Osteocyte (in vitro differentiated cells): ENCODE data around the gene SLC27A3. TPM values are rescaled to one million over a fixed set of nuclear protein-coding genes. Genes with fewer than 3 reads are reported as not detected.

Experiments used
- DNase-seq: peaks from one replicate; pipeline ENCODE4 v3.0.0; 2021; ENCODE audit warnings: mixed read lengths; ENCODE audit not compliant: unreplicated experiment; ENCODE audit errors: extremely low spot score
- H3K27ac Mint-ChIP-seq: one replicate; pipeline ENCODE4 v1.8.0; 2021; ENCODE audit warnings: mild to moderate bottlenecking, mixed read lengths; ENCODE audit not compliant: unreplicated experiment
- H3K27me3 Mint-ChIP-seq: one replicate; pipeline ENCODE4 v1.8.0; 2021; ENCODE audit warnings: mixed read lengths; ENCODE audit not compliant: unreplicated experiment
- H3K36me3 Mint-ChIP-seq: one replicate; pipeline ENCODE4 v1.8.0; 2021; ENCODE audit warnings: mixed read lengths; ENCODE audit not compliant: unreplicated experiment
- H3K4me1 Mint-ChIP-seq: one replicate; pipeline ENCODE4 v1.8.0; 2021; ENCODE audit warnings: mixed read lengths; ENCODE audit not compliant: unreplicated experiment
- H3K4me3 Mint-ChIP-seq: one replicate; pipeline ENCODE4 v1.8.0; 2021; ENCODE audit warnings: mild to moderate bottlenecking, moderate library complexity, mixed read lengths; ENCODE audit not compliant: unreplicated experiment
- H3K9me3 Mint-ChIP-seq: one replicate; pipeline ENCODE4 v1.8.0; 2021; ENCODE audit warnings: mixed read lengths; ENCODE audit not compliant: unreplicated experiment
- CTCF ChIP-seq: fragments of 200-600 bp; sonication (generic); IDR thresholded peaks from 2 replicates; pipeline ENCODE4 v1.5.0; 2021; ENCODE audit warnings: antibody characterized with exemption, mild to moderate bottlenecking, moderate library complexity
- total RNA-seq: library from RNA; stranded (reverse); gene quantifications from 2 replicates; pipeline ENCODE4 v1.2.1, GENCODE V29; 2021

SLC27A3 gene
- total RNA-seq, 1 donor from 2014 or later: 9.9 TPM

GRCh38 chr1:153745417-153745816 lies 29.8 kb upstream of the SLC27A3 start:
- Mint-ChIP-seq H3K27me3 (no peaks in the 10 kb centered on the region), H3K36me3 (peaks cover 46% of the 10 kb centered on the region), H3K4me3 (no peak overlapping the region), H3K9me3 (no peaks in the 10 kb centered on the region), H3K27ac (no peak overlapping the region), H3K4me1 (no peaks in the 10 kb centered on the region)
- DNase-seq: no peak
- TF ChIP-seq CTCF: no peak

- H3K27me3 Mint-ChIP-seq: no peaks in the 10 kb centered on the region
Observed at GRCh38 chr1:153746174-153746573, 29.0 kb upstream of the SLC27A3 start.

GRCh38 chr1:153748903-153749302 lies 26.3 kb upstream of the SLC27A3 start:
- Mint-ChIP-seq H3K36me3 (peaks cover 39% of the 10 kb centered on the region), H3K27ac (no peak overlapping the region), H3K27me3 (no peaks in the 10 kb centered on the region), H3K4me3 (no peak overlapping the region), H3K4me1 (no peaks in the 10 kb centered on the region), H3K9me3 (no peaks in the 10 kb centered on the region)
- TF ChIP-seq CTCF: no peak
- no peak for DNase-seq

More at GRCh38 chr1:153746174-153746573, 29.0 kb upstream of the SLC27A3 start:
- no peak for TF ChIP-seq CTCF
- no peaks in the 10 kb centered on the region for H3K9me3 Mint-ChIP-seq
- no peak overlapping the region for H3K4me3 Mint-ChIP-seq
- H3K27ac Mint-ChIP-seq: no peak overlapping the region
- H3K36me3 Mint-ChIP-seq: peaks cover 48% of the 10 kb centered on the region
- H3K4me1 Mint-ChIP-seq: no peaks in the 10 kb centered on the region
- no peak for DNase-seq

GRCh38 chr1:153749408-153750005 lies 25.7 kb upstream of the SLC27A3 start:
- Mint-ChIP-seq H3K27me3 (no peaks in the 10 kb centered on the region), H3K4me1 (no peaks in the 10 kb centered on the region), H3K36me3 (peaks cover 40% of the 10 kb centered on the region), H3K9me3 (no peaks in the 10 kb centered on the region), H3K27ac (peak overlapping the region; percentile 9), H3K4me3 (no peak overlapping the region)
- peak; percentile 91 for DNase-seq
- peak; percentile 97 for TF ChIP-seq CTCF

GRCh38 chr1:153750026-153750995 lies 24.9 kb upstream of the SLC27A3 start:
- TF ChIP-seq CTCF: no peak
- H3K27ac Mint-ChIP-seq: no peak overlapping the region
- DNase-seq: no peak
- no peaks in the 10 kb centered on the region for H3K9me3 Mint-ChIP-seq
- no peaks in the 10 kb centered on the region for H3K27me3 Mint-ChIP-seq
- H3K4me1 Mint-ChIP-seq: no peaks in the 10 kb centered on the region
- peaks cover 41% of the 10 kb centered on the region for H3K36me3 Mint-ChIP-seq
- no peak overlapping the region for H3K4me3 Mint-ChIP-seq
